HG02852 (cell line): ENCODE data around the gene FGGY.

Source experiments
- ATAC-seq: cut with Tn5 transposase; IDR thresholded peaks from one replicate; pipeline ENCODE4 v1.9.1; 2021; ENCODE audit warnings: mild to moderate bottlenecking, moderate library complexity; ENCODE audit not compliant: unreplicated experiment

Gene FGGY

GRCh38 chr1:59750328-59751003 is 453.6 kb downstream of the FGGY start:
- no peak for ATAC-seq

GRCh38 chr1:59751004-59751395 is 454.1 kb downstream of the FGGY start:
- no peak for ATAC-seq

- ATAC-seq = no peak
Observed at GRCh38 chr1:59751801-59752200, 454.9 kb downstream of the FGGY start.

- peak; percentile 67 for ATAC-seq
Observed at GRCh38 chr1:59752556-59753414, 455.9 kb downstream of the FGGY start.

- no peak for ATAC-seq
Observed at GRCh38 chr1:59755069-59755685, 458.3 kb downstream of the FGGY start.

DNA sequence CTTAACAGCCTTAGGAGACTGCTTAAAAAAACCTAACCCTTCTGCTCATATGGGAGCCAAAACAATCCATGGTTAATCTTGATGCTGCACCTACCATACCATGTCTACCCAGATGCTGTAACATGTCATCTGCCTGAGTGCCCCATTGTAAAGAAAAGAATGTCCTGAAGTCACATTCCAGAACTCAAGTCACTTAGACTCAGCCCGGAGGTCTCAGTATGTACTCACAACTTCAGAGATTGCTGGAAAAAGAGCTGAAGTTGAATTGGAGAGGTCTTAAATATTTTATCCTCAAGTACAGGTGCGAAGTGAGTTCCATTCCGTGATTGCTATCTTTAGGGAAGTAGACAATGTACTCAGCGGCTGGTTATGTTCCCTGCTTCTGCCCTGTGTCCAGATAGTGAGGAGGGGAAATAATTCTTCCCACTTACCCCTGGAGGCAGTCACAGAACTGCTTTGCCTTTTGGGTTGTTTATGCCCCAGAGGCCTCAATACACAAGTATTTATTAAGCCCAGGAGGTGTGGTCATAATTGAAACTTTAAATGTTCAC is 460.4 kb downstream of the FGGY start:
- ATAC-seq = no peak

- ATAC-seq = peak; percentile 90
Observed at GRCh38 chr1:59759156-59759925, 462.4 kb downstream of the FGGY start.

GRCh38 chr1:59761443-59761842 is 464.5 kb downstream of the FGGY start:
- no peak for ATAC-seq

DNA sequence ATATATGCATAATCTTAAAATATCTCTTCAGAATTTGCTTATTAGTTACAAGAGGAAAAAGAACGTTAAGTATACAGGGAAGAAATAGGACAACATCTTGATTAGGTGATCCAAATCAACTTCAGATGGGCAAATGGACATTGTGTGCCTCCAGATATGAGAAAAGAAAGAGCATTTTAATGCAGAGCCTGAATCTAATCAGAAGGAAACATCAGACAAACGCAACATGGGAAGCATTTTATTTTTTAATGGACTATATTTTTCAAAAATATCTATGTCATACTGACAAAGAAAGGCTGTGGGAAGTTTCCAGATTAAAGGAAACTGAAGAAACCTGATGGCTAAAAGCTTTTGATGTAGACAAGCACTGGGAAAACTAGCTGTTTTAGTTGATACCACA is 466.5 kb downstream of the FGGY start:
- ATAC-seq = no peak

DNA sequence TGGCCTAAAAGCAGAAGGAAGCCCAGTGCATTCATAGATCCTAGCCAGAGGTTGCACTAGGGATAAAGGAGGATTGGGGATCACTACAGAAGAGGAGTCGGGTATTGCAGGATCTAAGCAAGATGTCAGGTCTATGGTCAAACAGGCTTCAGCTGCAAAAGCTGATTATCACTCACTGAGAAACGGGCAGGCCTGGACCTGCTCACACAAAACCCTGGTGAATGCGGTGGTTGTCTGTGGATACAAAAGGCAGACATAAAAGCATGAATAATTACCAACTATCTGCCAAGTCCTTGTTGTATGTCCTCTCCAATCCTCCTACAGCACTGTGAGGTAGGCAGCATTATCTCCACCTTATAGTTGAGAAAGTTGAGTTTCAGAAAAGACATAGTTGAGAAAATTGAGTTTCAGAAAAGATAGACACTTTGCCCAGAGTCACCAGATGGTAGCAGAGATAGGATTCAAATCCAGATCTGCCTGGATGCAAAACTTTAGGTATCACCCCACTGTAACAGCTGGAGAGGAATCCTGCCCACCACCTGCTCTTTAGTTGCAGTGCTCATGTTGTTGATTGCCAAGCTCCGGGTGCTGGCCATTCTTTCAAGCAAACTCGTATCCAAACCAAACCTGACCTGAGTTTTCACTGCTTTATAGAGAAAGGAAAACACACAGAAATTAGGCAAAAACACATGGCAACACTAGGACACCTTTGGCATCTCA is 468.3 kb downstream of the FGGY start:
- ATAC-seq = no peak

DNA sequence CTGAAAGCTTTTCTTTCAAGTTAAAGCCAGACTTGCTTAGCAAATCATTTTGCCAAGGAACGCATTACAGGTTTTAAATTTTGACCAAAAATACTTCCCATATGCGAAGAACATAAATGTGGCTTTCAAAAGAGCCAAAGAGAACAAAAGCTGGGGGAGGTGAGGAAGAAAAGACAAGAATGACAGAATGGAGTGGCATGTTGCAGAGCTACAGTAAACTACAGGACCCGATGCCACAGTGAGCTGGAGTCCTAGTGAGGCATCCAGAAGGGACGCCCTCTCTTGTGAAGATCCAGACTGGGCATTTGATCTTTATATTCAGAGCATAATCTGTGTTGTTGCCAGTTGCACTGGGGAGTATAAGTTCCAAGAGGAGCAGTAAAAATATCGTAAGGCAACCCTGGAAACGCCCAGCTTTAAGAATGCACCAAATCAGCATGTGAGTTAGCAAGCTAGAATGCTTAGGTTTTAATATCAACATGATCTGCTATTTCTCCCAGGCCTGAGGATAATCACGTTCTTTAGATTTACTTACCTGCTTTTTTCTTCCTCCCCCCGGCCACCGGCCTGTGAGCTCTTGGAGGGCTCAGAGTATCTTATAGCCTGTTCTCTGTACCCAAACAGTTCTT is 469.4 kb downstream of the FGGY start:
- ATAC-seq = no peak

GRCh38 chr1:59767119-59767518 is 470.2 kb downstream of the FGGY start:
- no peak for ATAC-seq

DNA sequence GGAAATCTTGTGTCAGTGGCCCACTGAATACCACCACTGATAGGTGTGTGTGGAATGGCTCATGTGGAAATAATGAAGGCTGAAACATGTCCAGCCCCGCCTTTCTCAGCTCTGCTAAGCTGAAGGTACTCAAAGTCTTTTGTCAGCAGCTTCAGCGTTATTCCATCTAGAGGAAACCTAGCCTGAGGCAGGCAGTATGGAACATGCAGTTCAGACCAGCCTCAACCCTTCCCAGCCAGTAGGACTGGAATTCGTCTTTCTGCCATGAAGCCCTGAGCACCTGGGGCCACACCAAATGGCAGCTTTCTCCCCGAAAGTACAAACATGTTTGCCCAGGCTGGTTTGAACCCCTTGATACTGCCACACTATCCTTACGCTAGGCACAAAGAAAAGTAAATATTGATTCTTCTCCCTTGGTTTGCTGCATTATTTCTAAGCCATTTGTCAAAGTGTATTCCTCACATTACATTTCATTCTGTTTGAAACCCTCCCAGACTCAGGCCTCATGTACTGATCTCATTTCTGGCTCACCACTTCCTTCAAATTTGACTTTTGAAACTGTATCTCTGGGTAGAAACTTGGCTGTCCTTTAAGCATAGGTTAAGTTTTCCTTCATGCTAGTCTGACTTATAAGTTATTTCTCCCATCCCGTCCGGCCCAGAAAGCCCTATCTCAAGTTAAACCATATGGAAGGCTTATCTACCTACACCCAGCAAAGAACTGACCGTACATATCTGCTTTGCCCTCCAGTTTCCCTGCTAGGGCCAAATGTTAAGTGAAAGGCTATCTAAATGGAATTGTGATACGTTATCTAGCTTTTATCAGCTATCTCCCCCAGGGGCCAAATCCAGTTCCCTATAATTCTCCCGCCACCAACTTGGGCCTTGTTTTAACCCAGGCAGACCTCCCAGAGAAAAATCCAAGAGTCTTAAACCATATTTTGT is 472.2 kb downstream of the FGGY start:
- ATAC-seq = no peak

DNA sequence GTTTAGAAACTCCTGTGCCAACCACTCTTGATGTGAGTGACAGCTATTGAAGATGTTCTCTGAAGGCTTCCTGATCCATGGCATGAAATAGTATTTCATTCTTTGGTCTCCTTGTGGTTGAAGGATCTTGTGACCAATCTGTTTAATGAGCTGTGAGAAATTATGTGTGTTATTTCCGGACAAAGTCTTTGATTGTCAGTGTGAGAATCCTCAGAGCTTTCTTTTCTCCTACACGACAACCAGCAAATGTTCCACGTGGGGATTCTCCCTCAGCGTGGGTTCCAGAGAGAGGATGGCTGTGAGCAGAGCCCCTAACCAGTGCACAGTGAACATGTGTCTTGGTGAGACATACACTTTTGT is 472.8 kb downstream of the FGGY start:
- no peak for ATAC-seq

- no peak for ATAC-seq
Observed at GRCh38 chr1:59771361-59771760, 474.5 kb downstream of the FGGY start.

DNA sequence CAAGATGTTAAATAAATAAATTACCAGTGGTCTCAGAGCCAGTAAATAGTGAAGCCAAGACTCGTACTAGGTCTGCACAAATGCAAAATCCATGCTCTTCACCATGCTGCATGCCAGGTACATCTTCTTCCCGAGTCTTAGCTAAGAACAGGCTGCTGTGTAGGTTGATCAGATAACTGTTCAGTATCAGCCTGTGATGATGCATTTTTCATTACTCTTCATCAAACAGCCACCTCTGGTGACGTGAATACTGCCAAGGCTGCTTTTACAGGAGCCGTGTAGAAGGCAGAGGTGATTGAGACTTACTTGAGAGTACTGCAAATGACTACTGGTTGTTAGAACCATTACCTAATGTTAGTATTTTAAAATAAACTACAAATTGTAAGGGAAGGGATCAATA is 478.6 kb downstream of the FGGY start:
- no peak for ATAC-seq

DNA sequence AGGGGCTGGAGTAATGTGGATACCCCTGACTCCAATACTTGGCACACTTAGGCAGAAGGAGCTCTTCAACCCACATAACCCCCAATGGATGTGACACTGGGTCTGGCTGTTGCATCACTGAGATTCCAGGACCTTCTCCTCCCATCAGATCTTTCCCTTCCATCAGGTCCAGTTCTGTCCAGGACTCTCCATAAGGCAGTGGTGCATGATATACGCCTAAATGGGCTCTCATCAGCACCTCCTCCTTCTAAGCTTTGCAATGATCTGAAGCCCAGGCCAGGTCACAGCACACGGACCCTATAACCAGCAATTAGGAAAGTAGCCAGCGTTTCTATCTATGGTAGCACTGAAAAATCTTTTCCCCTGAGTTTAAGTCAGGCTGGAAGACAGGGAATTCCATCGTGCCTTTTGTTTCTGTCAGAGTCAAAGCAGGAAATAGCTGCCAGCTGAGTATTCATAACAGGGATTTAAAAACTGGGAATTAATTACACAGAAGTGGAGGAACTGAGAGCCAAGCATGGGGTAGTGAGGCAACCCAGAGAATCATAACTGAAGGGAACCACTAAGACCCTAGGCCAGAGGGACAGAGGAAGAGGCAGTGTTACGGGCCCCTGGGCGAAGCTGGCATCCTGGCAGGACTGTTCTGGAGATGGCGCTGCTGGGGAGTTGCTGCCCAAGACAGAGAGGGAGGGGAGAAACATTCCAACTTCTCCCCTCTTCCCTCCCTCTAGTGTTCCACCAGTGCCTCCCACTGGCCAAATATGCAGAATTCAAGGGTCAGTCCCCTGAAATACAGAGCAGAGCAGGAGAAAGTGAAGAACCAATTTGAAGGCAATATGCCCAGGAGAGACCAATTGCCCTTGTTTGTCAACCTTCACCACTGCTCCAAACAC is 480.3 kb downstream of the FGGY start:
- ATAC-seq = no peak

- ATAC-seq = no peak
Observed at GRCh38 chr1:59779949-59780348, 483.1 kb downstream of the FGGY start.
